ENCODE results near the gene ARRB1. TPM values are rescaled to one million over a fixed set of nuclear protein-coding genes. Genes with fewer than 3 reads are reported as not detected.

The ARRB1 gene
- total RNA-seq, 3 donors from 2014 or later: 31.2 to 64.0 (median 42.3) TPM

GRCh38 chr11:75330291-75330690, 21.2 kb downstream of the ARRB1 start:
- Histone ChIP-seq H3K27me3 (no peaks in the 10 kb centered on the region), H3K9me3 (no peaks in the 10 kb centered on the region), H3K36me3 (no peaks in the 10 kb centered on the region), H3K4me3 (no peak overlapping the region), H3K27ac (peak overlapping the region; percentile 7 to 21), H3K4me1 (peaks cover 10 to 12% of the 10 kb centered on the region in 2 donors)
- intact Hi-C loops (cut with DNase I; ENCODE audit: low total_unique reads): no loop called here
- DNase-seq (ENCODE audit: low spot score in 2 of 2): no peak
- TF ChIP-seq POLR2AphosphoS5 (IDR thresholded peaks at IDR 0.05): no peak
- no peak for TF ChIP-seq POLR2A (IDR thresholded peaks at IDR 0.05)
- TF ChIP-seq CTCF (IDR thresholded peaks at IDR 0.05): no peak

- H3K27ac ChIP-seq: peak overlapping the region; percentile 36 to 57
- no peaks in the 10 kb centered on the region for H3K9me3 ChIP-seq
- peak; percentile 65 to 67 for DNase-seq (ENCODE audit: low spot score in 2 of 2)
- intact Hi-C loops (cut with DNase I; ENCODE audit: low total_unique reads): no loop called here
- peaks cover 6 to 9% of the 10 kb centered on the region in 2 donors for H3K4me1 ChIP-seq
- TF ChIP-seq POLR2A (IDR thresholded peaks at IDR 0.05) (no peak), CTCF (IDR thresholded peaks at IDR 0.05) (peak; percentile 12 to 69 (median 63))
- H3K27me3 ChIP-seq: no peaks in the 10 kb centered on the region
- no peak overlapping the region for H3K4me3 ChIP-seq
- H3K36me3 ChIP-seq: no peaks in the 10 kb centered on the region
Measured at GRCh38 chr11:75328426-75329277, 22.8 kb downstream of the ARRB1 start.

GRCh38 chr11:75326439-75326810, 25.0 kb downstream of the ARRB1 start:
- no peaks in the 10 kb centered on the region for H3K36me3 ChIP-seq
- no peaks in the 10 kb centered on the region for H3K27me3 ChIP-seq
- intact Hi-C loops (cut with DNase I; ENCODE audit: low total_unique reads): no loop called here
- H3K4me3 ChIP-seq: no peak overlapping the region
- TF ChIP-seq POLR2A (IDR thresholded peaks at IDR 0.05) (no peak), CTCF (IDR thresholded peaks at IDR 0.05) (no peak), POLR2AphosphoS5 (IDR thresholded peaks at IDR 0.05) (no peak)
- peaks cover 6 to 7% of the 10 kb centered on the region in 2 donors for H3K4me1 ChIP-seq
- no peaks in the 10 kb centered on the region for H3K9me3 ChIP-seq
- H3K27ac ChIP-seq: no peak overlapping the region
- DNase-seq (ENCODE audit: low spot score in 2 of 2): no peak

GRCh38 chr11:75325713-75326438, 25.6 kb downstream of the ARRB1 start:
- H3K36me3 ChIP-seq: no peaks in the 10 kb centered on the region
- TF ChIP-seq POLR2AphosphoS5 (IDR thresholded peaks at IDR 0.05) (no peak), CTCF (IDR thresholded peaks at IDR 0.05) (no peak), POLR2A (IDR thresholded peaks at IDR 0.05) (no peak)
- no peak for DNase-seq (ENCODE audit: low spot score in 2 of 2)
- H3K27me3 ChIP-seq: no peaks in the 10 kb centered on the region
- peak overlapping the region in 1 of 2 donors; percentile 64 for H3K27ac ChIP-seq
- intact Hi-C loops (cut with DNase I; ENCODE audit: low total_unique reads): no loop called here
- H3K4me3 ChIP-seq: no peak overlapping the region
- H3K9me3 ChIP-seq: no peaks in the 10 kb centered on the region
- H3K4me1 ChIP-seq: peaks cover 6 to 7% of the 10 kb centered on the region in 2 donors

- no peak overlapping the region for H3K4me3 ChIP-seq
- TF ChIP-seq POLR2A (IDR thresholded peaks at IDR 0.05) (no peak), CTCF (IDR thresholded peaks at IDR 0.05) (no peak), POLR2AphosphoS5 (IDR thresholded peaks at IDR 0.05) (no peak)
- DNase-seq (ENCODE audit: low spot score in 2 of 2): no peak
- peaks cover 11 to 17% of the 10 kb centered on the region in 2 donors for H3K4me1 ChIP-seq
- H3K9me3 ChIP-seq: no peaks in the 10 kb centered on the region
- peak overlapping the region in 1 of 2 donors; percentile 64 for H3K27ac ChIP-seq
- H3K27me3 ChIP-seq: no peaks in the 10 kb centered on the region
- no peaks in the 10 kb centered on the region for H3K36me3 ChIP-seq
- intact Hi-C loops (cut with DNase I; ENCODE audit: low total_unique reads): no loop called here
Measured at GRCh38 chr11:75324740-75325139, 26.7 kb downstream of the ARRB1 start.
